Measurements from ENCODE around the gene EFNA3.

Gene EFNA3

DNA sequence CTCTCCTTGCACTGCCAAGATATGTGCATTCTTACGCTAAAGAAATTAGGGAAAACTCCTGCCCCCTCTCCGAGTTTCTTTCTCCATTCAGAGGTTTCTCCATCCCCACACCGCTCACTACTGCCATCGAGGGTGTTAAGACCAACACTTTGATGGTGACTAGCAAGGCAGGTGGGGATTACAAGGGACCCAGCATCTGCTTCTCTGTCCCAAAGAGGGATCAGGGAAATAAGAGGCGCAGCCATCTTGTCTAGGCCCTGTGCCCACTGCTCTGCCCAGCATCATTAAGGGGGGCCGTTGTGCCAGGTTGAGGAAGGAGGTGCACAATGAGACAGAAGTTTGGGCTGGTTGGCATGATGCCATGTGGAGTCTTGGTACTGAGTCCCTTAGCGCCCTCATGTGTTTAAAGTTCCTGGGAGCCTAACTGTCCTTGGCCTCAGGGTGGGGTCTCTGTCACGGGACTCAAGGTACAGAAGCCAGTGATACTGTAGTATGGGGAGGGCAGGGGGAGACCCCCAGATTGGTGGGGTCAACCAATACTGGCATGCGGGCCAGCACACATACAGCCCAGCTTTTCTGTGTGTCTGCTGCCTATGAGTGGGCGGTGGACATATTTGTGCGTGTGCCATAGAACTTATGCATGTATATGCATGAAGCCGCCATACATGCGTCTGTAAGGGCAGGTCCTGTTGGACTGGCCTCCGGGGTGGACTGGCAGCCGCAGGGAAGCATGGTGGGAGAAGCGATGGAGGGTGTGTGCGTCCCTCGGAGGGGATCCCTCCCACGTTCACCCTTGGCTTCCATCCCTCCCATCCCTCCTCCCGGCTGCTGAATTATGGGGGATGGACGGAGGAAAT, 5.5 kb downstream of the EFNA3 start:
- peak; percentile 53 for DNase-seq
- ATAC-seq: no peak

DNA sequence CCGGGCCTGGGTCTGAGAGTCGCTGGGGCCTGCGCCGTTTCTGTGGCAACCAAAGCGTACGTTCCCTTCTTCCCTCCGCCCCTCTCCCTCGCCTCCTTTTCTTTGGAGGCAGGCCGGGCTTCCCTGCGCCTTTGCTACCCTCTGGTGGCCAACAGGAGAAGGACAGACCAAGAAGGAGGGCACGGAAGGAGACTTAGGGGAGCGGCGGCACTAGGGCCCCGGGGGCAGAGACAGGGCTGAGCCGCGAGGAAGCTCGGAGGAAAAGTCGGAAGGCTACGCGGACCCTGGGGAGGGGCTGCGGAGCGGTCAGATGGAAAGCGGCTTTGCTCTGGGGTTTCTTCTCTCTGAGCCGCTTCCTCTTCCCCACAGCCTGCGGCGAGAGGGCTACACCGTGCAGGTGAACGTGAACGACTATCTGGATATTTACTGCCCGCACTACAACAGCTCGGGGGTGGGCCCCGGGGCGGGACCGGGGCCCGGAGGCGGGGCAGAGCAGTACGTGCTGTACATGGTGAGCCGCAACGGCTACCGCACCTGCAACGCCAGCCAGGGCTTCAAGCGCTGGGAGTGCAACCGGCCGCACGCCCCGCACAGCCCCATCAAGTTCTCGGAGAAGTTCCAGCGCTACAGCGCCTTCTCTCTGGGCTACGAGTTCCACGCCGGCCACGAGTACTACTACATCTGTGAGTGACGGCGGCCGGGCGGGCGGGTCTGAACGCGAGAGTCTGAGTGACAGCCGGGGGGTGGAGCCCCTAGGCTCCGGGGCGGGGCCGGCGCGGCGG, 6.3 kb downstream of the EFNA3 start:
- ATAC-seq (peak; percentile 83), DNase-seq (peak; percentile 94)

DNA sequence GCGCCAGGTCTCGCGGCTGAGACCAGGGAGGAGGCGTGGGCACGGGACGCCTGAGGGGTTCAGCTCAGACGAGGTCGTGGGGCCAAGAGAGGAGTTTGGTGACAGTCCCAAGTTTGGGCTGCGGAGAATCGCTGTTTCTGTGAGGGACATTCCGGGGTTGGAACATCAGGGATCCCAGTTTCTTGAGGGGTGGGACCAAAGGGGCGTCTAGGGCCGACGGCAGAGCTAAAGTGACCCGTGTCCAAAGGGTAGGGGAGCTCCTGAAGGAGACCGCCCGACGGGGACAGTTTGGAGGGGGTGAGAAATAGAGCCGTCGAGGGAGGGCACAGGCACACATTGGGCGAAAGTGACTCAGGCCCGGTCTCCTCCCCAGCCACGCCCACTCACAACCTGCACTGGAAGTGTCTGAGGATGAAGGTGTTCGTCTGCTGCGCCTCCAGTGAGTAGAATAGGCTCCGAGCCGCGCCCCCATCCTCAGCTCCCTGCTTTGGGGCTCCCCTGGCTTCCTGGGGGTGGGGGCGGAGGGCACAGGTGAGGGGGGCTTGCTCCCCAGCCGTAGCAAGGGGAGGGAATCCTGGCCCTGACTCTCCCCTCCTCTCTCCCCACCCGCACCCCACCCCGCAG, 7.0 kb downstream of the EFNA3 start:
- DNase-seq (peak; percentile 82), ATAC-seq (peak; percentile 45)

DNA sequence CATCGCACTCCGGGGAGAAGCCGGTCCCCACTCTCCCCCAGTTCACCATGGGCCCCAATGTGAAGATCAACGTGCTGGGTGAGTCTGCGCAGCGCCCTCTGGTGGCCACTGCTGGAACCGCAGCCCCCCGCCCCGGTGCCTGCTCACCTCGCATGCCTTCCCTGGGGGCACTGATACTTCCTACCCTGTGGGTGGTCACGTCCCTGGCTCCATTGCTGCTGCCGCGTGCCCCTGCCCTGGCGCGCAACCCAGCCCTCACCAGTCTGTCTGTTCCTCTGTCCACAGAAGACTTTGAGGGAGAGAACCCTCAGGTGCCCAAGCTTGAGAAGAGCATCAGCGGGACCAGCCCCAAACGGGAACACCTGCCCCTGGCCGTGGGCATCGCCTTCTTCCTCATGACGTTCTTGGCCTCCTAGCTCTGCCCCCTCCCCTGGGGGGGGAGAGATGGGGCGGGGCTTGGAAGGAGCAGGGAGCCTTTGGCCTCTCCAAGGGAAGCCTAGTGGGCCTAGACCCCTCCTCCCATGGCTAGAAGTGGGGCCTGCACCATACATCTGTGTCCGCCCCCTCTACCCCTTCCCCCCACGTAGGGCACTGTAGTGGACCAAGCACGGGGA, 7.6 kb downstream of the EFNA3 start:
- ATAC-seq: peak; percentile 17
- peak; percentile 90 for DNase-seq

DNA sequence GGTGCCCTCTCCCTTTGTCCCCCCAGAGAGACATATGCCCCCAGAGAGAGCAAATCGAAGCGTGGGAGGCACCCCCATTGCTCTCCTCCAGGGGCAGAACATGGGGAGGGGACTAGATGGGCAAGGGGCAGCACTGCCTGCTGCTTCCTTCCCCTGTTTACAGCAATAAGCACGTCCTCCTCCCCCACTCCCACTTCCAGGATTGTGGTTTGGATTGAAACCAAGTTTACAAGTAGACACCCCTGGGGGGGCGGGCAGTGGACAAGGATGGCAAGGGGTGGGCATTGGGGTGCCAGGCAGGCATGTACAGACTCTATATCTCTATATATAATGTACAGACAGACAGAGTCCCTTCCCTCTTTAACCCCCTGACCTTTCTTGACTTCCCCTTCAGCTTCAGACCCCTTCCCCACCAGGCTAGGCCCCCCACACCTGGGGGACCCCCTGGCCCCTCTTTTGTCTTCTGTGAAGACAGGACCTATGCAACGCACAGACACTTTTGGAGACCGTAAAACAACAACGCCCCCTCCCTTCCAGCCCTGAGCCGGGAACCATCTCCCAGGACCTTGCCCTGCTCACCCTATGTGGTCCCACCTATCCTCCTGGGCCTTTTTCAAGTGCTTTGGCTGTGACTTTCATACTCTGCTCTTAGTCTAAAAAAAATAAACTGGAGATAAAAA, 8.4 kb downstream of the EFNA3 start:
- no peak for DNase-seq
- no peak for ATAC-seq

DNA sequence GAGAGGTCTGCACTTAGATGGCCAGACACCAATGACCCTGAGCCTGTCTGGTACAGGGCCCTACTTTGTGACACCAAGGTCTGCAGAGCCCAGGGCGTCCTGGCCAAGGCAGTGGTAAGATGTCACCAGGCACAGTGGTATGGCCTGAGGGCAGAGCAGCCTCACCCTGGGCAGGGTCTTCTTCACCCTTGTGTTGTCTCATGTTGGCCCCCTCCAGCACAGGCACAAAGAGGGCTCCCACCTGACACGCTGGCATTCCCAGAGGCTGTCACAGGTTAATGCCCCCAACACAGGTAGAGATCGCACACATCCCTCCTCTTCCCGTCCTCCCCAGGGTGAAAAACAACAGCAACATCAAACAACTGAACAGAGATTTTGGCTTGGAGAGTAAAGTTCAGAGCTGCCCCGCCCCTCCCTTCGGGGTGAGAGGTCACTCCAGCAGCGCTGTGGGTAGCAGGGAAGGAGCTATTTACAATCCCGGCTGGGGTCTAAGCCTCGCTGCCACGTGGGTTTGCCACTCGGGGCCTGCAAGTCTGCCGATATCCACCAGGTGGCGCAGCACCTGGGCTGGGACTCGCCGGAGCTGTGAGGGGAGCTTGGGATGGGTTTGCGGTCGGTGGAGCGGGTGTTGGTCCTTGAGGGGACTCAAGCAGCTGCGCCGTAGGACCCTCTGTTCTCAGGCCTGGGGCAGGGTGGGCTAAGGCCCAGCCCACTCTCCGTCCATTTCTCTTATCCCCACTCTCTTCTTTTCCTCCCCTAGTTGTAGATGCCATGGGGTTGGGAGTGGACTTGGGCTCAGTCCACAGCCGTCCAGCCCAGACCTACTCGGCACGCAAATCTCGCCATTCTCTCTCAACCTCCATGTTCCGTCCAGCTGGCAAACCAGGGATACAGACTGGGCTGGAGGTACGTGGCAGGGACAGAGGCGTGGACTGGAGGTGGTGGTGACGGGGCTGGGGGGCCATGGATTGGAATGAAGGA, 12.7 kb downstream of the EFNA3 start:
- peak; percentile 90 for DNase-seq
- ATAC-seq: peak; percentile 67

DNA sequence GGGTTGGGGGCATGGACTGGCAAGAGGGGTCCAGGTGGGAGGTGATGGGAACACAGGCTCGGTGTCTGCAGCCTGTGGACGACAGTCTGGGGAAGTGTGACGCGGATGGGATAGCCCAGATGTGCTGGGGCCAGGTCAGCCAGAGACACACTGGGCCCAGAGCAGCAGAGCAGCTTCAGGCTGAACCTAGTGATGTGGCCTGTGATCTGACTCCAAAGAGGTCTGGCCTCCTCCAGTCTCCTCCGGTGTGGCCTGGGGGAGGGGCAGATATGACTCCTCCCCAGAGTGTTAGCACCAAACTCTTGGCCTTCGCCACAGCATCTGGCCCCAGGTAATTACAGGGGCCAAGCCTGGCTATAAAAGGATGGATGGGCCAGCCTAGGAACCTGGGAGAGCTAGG, 13.5 kb downstream of the EFNA3 start:
- DNase-seq (no peak), ATAC-seq (no peak)

DNA sequence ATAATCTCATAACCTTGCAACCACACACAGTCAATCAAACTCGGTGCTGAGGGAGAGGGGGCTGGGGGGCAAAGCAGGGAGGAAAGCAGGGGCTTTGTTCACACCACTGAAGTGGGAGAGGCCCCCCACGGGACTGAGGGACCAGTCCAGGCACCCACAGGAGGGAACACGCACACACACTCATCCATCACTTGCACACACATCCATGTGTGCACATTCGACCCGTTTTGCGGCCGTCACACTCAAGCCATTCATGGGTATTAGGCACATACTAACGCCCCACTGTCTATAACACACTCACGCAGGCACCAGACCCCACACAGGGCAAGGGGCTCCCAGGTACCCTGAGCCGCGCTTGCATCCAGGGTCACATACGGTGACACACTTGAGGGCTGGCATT, 14.0 kb downstream of the EFNA3 start:
- ATAC-seq: no peak
- no peak for DNase-seq

DNA sequence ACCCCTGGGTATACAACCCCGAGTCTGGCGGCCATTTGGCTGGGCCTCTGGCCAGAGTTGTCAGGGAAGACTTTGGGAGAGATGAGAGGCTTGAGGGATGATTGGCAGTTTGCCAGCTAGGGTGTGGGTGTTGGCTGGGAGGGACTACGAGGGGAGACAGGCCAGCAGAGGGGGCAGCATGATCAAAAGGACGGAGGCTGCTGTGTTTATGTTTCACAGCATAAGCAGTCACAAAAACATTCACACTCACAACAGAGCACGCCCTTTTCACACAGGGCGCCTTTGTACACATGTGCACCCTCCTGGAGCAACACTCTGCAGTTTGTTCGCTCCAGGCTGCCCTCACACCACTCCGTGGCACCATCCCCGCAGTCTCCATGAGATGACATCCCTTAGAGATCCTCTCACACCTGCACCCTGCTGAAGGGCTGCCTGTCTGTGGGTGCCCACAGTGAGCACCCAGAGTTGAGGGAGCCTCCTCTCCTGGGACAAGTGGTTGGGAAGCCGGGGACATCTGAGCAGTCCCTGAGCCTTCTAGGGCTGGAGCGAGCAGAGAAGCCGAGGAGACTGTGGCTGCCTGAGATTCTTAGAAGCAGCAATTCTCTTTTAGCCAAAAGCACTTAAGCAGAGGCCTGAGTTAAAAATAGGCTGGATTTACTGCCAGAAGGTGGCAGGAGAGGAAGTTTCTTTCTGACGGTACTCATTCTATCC, 15.4 kb downstream of the EFNA3 start:
- no peak for DNase-seq
- ATAC-seq: no peak

DNA sequence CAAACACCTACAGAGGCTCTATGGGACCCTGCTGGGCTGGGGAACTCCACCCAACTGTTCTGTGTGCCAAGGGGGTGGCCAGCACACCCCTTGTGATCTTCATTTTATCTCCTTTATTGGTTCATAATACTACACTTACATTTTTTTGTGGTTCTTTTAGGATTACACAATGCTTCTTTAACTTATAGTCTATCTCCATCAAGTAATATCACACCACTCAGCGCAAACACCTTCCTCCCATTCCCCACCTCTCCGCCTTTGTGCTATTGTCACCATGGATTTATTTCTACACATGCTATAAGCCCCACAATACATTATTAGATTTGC, 15.9 kb downstream of the EFNA3 start:
- ATAC-seq (no peak), DNase-seq (no peak)

DNA sequence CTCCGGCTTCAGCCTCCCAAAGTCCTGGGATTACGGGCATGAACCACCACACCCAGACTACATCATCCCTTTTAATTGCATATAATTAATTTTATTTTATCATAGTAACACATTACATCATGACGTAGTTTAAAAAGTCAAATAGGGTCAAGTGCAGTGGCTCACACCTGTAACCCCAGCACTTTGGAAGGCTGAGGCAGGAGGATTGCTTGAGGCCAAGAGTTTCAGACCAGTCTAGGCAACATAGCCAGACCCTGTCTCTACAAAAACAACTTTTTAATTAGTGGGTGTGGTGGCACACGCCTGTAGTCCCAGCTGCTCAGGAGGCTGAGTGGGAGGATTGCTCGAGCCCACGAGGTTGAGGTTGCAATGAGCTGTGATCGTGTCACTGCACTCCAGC, 20.7 kb downstream of the EFNA3 start:
- no peak for DNase-seq
- no peak for ATAC-seq

DNA sequence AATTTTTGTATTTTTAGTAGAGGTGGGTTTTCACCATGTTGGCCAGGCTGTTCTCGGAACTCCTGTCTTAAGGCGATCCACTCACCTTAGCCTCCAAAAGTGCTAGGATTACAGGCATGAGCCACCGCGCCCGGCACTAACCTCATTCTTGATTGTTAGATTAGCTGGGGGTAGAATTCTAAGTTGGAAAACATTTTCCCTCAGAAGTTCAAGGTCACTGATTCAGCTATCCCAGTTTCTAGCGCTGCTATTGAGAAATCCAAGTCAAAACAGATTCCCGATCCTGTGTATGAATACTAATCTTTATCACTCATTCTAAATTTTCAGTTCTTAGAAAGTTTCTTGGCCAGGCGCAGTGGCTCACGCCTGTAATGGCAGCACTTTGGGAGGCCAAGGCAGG, 24.7 kb downstream of the EFNA3 start:
- DNase-seq: no peak
- ATAC-seq: no peak

DNA sequence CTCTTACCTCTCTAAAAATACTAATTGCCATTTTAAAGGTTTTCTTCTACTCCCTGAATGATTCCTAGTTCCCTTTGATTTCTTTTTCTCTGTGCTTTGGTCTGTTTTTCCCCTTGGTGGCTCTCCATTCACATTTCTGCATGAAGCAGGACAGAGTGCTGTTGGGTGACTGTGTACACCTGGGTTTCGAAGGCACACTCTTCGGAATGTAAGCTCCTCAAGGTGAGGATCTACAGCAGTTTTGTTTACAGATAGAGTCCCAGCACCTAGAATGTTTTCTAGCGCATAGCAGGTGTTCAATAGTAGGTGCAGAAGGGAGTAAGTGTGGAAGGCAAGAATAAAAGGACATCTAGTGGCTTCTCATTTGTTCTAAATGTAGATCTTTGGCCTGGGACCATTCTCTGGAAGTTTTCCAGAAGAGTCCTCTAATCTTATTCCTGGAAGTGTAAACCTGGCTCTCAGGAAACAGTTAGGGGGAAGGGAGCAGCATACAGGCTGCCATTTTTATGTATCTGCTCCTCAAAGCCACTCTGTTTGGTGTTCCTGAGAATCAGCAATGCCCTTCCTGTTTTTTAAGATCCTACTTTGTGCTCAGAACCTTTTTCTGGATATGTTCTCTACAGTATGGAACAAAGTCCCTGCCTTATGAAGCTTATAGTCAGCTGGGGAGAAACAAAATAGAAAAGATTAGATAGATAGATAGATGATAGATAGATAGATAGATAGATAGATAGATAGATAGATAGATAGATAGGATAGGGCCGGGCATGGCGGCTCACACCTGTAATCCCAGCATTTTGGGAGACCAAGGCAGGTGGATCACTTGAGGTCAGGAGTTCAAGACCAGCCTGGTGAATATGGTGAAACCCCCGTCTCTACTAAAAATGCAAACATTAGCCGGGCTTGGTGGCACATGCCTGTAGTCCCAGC, 26.2 kb downstream of the EFNA3 start:
- no peak for DNase-seq
- no peak for ATAC-seq

DNA sequence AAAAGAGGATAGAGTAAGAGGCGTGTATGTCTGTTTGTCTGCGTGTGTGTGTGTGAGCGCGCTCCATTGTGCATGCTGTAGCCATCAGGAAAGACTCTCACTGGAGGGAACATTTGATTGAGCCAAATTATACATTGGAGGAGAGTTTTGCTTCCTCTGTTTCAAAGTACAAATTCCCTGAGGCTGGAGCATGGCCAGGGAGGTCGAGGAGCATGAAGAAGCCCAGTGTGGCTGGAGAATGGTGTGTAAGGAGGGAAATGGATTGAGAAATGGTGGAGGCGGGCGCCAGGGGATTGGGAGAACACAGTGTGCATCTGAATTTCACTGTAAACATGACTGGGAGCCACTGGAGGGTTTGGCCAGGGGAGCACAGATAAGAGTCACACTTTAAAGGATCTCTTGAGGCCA, 27.0 kb downstream of the EFNA3 start:
- ATAC-seq (no peak), DNase-seq (no peak)

DNA sequence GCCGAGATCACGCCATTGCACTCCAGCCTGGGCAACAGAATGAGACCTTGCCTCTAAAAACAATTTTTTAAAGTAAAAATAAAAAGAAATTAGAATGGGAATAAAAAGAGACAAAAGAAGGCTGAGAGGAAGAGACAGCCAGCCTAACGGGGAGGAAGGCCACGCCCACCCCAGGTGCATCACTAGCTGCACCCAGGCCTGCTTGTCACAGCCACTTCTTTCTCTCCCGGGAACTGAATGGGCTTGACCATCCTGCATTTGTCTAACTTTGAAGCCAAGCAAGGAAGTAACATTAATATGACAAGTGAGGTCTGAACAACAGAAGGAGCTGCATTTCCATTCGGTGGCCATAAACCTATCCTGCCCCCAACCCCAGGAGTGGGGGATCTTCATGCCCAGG, 28.2 kb downstream of the EFNA3 start:
- DNase-seq: no peak

DNA sequence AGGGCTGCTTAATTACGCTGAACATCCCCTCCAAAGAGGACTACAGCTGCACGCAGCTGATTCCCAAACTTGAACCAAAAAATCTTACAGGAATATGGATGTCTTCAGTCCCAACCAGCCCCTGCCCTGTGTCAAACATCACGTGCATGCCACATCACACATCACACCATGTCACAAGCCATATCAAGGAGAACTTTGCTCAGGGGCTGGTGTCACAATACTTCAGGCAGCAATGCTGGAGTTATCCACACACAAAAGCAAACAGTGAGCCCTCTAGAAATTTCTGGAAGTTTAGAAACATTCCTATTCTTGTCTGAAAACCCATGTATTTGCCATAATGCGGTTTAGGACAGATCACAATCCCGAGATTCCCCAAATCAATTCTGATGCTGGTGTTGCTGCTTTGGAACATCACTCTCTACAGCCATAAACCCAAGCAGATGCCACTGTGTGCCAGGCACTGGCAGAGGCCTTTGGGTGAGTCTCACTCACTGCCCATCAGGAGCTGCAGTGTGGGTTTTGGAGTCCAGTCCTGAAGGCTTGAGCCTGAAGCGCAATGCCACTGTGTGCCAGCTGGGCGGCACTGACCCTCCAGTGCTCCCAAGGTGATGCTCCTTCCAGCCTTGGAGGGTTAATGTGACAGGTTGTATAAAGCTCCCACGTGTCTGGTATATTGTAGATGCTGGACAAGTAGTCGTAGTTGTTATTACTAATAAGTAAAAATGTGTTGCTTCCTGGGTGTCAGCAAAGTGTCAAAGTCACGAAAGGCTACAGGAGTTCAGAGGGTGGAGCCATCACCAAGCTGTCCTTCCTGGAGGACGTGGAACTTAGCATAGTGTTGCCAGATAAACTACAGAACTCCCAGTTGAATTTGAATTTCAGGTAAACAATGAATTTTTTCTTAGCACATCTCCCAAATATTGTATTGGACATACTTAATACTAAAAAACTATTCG, 28.9 kb downstream of the EFNA3 start:
- ATAC-seq (no peak), DNase-seq (no peak)

More for the DNA sequence above, 28.2 kb downstream of the EFNA3 start:
- ATAC-seq: no peak

DNA sequence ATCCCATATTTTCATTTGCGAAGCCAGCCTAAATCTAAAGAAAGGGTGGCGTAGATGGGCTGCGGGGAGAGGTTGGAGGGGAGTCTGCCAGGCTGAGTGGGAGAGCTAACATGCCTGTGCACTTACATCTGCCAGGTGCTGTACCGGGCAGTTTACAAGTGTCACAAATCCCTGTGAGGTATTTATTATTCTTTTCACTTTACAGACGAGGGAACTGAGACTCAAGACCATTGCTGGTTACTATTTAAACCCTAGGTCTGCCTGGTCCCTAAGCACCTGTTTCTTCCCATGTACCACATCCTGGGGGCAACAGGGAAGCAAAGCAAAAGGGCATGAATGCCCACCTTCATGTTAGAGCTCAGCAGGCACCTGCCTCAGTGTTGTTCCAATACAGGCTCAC, 29.7 kb downstream of the EFNA3 start:
- ATAC-seq (no peak), DNase-seq (no peak)

DNA sequence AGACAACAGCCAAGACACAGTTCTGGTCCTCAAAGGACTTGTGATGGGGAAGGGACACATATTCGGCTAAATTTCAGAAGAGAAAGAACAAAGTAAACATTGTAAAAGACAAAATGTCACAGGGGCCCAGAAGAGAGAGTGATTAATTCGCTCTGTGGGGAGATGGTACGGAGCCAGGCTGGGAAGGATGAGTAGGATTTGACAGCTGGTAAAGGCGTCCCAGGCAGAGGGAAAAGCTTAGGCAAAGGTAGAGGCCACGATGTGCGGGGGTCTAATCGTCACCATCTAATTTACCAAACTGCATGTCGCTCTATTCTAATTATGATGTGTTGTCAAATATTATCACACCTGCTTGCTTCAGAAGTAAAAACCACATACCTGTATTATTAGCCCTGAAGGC, 31.7 kb downstream of the EFNA3 start:
- DNase-seq: no peak
- ATAC-seq: no peak
